HUES6 (cell line): ENCODE data around the gene EEF1AKMT2.

ENCODE experiments used
- H3K27ac ChIP-seq: 2 replicates; pipeline ENCODE4 v1.7.0; 2013; ENCODE audit warnings: low read depth, mild to moderate bottlenecking, low read length, inconsistent platforms
- H3K27me3 ChIP-seq: 2 replicates; pipeline ENCODE4 v1.6.1; 2013; ENCODE audit warnings: low read length; ENCODE audit not compliant: control insufficient read depth, insufficient read depth
- H3K36me3 ChIP-seq: 2 replicates; pipeline ENCODE4 v1.6.1; 2013; ENCODE audit warnings: low read length; ENCODE audit not compliant: control insufficient read depth, insufficient read depth
- H3K4me1 ChIP-seq: 2 replicates; pipeline ENCODE4 v1.6.1; 2013; ENCODE audit warnings: low read length; ENCODE audit not compliant: control insufficient read depth, insufficient read depth
- H3K4me3 ChIP-seq: 2 replicates; pipeline ENCODE4 v1.5.1; 2013; ENCODE audit warnings: low read depth, low read length
- H3K9ac ChIP-seq: one replicate; pipeline ENCODE4 v1.6.1; 2013; ENCODE audit warnings: mild to moderate bottlenecking, low read length
- H3K9me3 ChIP-seq: 2 replicates; pipeline ENCODE4 v1.6.1; 2013; ENCODE audit warnings: low read depth, low read length; ENCODE audit not compliant: control insufficient read depth, insufficient read depth

The EEF1AKMT2 gene

DNA sequence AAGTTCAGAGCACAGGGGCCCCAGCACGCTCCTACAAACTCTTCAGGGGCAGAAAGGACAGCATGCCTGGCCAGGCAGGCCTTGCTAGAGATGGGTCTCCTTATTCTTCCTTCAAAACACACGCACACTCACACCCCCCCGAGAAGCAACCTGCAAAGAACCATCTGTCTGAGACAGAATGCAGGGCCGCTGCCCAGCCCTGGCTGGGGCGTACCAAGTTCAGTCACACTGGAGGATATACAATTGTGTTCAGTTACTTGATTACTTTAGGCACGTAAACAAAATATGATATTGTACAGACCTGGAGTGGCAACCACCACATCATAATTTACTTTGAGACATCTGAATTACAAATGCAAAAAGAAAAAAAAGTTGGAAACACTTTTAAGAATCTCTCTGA lies 53.2 kb downstream of the EEF1AKMT2 start:
- Histone ChIP-seq H3K27me3 (peaks cover 9% of the 10 kb centered on the region; the same call in 1 of the 2 replicates), H3K4me3 (no peak overlapping the region), H3K27ac (no peak overlapping the region), H3K9ac (no peak overlapping the region), H3K36me3 (no peaks in the 10 kb centered on the region), H3K4me1 (peaks cover 68% of the 10 kb centered on the region), H3K9me3 (no peaks in the 10 kb centered on the region)

GRCh38 chr10:124737708-124738107 lies 54.0 kb downstream of the EEF1AKMT2 start:
- Histone ChIP-seq H3K27me3 (peaks cover 8% of the 10 kb centered on the region; the same call in 1 of the 2 replicates), H3K9ac (no peak overlapping the region), H3K9me3 (no peaks in the 10 kb centered on the region), H3K4me1 (peaks cover 68% of the 10 kb centered on the region), H3K36me3 (no peaks in the 10 kb centered on the region), H3K27ac (no peak overlapping the region), H3K4me3 (no peak overlapping the region)

DNA sequence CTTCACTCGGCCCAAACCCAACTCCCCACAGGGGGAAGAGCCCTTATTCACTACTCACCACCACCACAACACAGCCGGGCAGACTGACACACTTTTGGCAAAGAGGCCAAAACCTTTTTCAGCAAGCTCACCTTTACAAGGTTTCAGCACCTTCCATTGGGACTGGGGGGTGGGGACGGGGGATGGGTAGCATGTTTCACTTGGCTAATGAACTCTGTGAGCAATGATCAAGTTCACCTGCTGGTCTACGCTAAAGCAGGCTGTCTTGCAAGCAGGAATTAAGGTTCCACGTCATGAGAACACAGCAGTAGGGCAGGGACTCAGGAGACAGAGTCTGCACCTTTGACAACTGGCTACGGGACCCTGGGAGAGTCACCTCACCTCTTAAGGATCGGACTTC lies 54.5 kb downstream of the EEF1AKMT2 start:
- no peaks in the 10 kb centered on the region for H3K9me3 ChIP-seq
- no peak overlapping the region for H3K4me3 ChIP-seq
- H3K27ac ChIP-seq = no peak overlapping the region
- H3K9ac ChIP-seq = no peak overlapping the region
- H3K27me3 ChIP-seq = peaks cover 3% of the 10 kb centered on the region; the same call in 1 of the 2 replicates
- H3K36me3 ChIP-seq = no peaks in the 10 kb centered on the region
- H3K4me1 ChIP-seq = peaks cover 63% of the 10 kb centered on the region

GRCh38 chr10:124736491-124737136 lies 55.1 kb downstream of the EEF1AKMT2 start:
- Histone ChIP-seq H3K4me1 (peaks cover 57% of the 10 kb centered on the region), H3K4me3 (no peak overlapping the region), H3K27me3 (no peaks in the 10 kb centered on the region), H3K9me3 (no peaks in the 10 kb centered on the region), H3K36me3 (no peaks in the 10 kb centered on the region), H3K27ac (no peak overlapping the region), H3K9ac (no peak overlapping the region)

GRCh38 chr10:124735491-124736286 lies 56.0 kb downstream of the EEF1AKMT2 start:
- Histone ChIP-seq H3K36me3 (no peaks in the 10 kb centered on the region), H3K4me1 (peaks cover 49% of the 10 kb centered on the region), H3K9me3 (no peaks in the 10 kb centered on the region), H3K27me3 (no peaks in the 10 kb centered on the region), H3K9ac (no peak overlapping the region), H3K27ac (no peak overlapping the region), H3K4me3 (no peak overlapping the region)

GRCh38 chr10:124734311-124735166 lies 57.1 kb downstream of the EEF1AKMT2 start:
- H3K4me1 ChIP-seq = peaks cover 39% of the 10 kb centered on the region
- H3K27ac ChIP-seq = no peak overlapping the region
- H3K9ac ChIP-seq = no peak overlapping the region
- no peaks in the 10 kb centered on the region for H3K9me3 ChIP-seq
- no peaks in the 10 kb centered on the region for H3K36me3 ChIP-seq
- H3K27me3 ChIP-seq = no peaks in the 10 kb centered on the region
- no peak overlapping the region for H3K4me3 ChIP-seq

GRCh38 chr10:124733571-124734245 lies 58.0 kb downstream of the EEF1AKMT2 start:
- no peak overlapping the region for H3K9ac ChIP-seq
- no peak overlapping the region for H3K27ac ChIP-seq
- H3K9me3 ChIP-seq = no peaks in the 10 kb centered on the region
- H3K4me3 ChIP-seq = no peak overlapping the region
- H3K4me1 ChIP-seq = peaks cover 39% of the 10 kb centered on the region
- no peaks in the 10 kb centered on the region for H3K27me3 ChIP-seq
- no peaks in the 10 kb centered on the region for H3K36me3 ChIP-seq

DNA sequence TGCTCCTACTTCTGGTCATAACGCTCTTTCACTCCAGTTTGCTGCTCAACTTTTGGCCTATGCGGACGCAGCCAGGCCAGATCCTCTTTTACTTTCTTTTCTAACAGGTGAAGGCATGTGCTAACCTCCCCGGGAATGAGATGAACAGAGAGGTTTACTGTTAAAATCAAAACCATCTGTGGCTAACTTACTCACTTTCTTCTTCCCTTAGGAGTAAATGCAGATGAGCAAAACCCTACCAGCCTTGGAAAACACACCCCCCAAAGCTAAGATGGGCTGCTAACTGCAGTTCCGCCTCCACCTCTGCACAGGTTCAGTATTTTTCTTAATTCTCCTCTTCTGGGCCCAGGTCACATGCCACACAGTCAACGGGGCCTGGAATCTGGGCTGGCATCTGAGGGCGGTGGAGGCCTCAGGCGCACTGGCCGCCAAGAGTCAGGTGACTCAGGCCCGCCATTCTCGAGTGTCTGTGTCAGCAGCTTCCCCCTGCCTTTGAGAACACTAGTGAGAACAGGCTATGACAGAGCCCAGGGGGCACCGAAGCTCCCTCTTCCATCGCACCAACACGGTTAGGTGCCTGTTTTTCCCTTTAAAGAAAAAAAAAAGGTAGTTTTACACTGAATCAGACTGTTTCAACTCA lies 58.6 kb downstream of the EEF1AKMT2 start:
- Histone ChIP-seq H3K9me3 (no peaks in the 10 kb centered on the region), H3K4me1 (peaks cover 39% of the 10 kb centered on the region), H3K9ac (no peak overlapping the region), H3K4me3 (no peak overlapping the region), H3K27me3 (no peaks in the 10 kb centered on the region), H3K27ac (no peak overlapping the region), H3K36me3 (no peaks in the 10 kb centered on the region)

GRCh38 chr10:124731551-124731950 lies 60.1 kb downstream of the EEF1AKMT2 start:
- Histone ChIP-seq H3K36me3 (no peaks in the 10 kb centered on the region), H3K9ac (no peak overlapping the region), H3K27ac (no peak overlapping the region), H3K4me1 (peaks cover 26% of the 10 kb centered on the region), H3K4me3 (no peak overlapping the region), H3K9me3 (no peaks in the 10 kb centered on the region), H3K27me3 (no peaks in the 10 kb centered on the region)

DNA sequence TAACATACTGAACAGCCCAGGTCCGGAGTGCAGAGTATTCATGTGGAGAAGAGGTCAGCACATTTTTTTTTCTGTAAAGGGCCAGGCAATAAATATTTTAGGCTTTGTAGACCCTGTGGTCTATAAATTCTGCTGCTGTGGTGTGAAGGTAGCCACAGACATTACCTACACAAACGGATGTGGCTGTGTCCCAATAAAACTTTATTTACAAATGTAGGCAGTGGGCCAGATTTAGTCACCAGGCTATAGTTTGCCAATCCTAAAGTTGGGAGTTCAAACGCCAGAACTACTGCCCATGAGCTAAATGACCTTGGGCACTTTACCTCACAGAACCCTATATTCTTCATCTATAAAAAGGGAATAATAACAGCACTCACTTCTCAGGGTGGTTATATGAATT lies 60.9 kb downstream of the EEF1AKMT2 start:
- H3K36me3 ChIP-seq = no peaks in the 10 kb centered on the region

More for the DNA sequence above, 60.9 kb downstream of the EEF1AKMT2 start:
- Histone ChIP-seq H3K4me3 (no peak overlapping the region), H3K27me3 (no peaks in the 10 kb centered on the region), H3K4me1 (peaks cover 18% of the 10 kb centered on the region; the same call in 1 of the 2 replicates), H3K9me3 (no peaks in the 10 kb centered on the region), H3K27ac (no peak overlapping the region), H3K9ac (no peak overlapping the region)
